ENCODE data around the gene PHF20.

- TF ChIP-seq CTCF (IDR thresholded peaks at IDR 0.05; ENCODE audit: extremely low read depth in 1 of 2, insufficient read depth in 1 of 2, low read depth in 1 of 2, low read length in 2 of 2) (no peak), POLR2A (IDR thresholded peaks at IDR 0.05; ENCODE audit: low read depth, low read length) (no peak)
These were observed 206.3 kb downstream of the PHF20 start for GRCh38 chr20:35978041-35978513.
